HepG2 (cell line): ENCODE measurements around the gene ESPN. TPM values are rescaled to one million over a fixed set of nuclear protein-coding genes. Genes with fewer than 3 reads are reported as not detected.
A peak's percentile ranks its signal among the peaks of the same experiment; 100 is the strongest.

ENCODE experiments used
- ATM ChIP-seq: fragments of 450-650 bp; IDR thresholded peaks from 2 replicates; pipeline ENCODE4 v1.7.1; 2017; ENCODE audit warnings: mild to moderate bottlenecking, borderline replicate concordance
- CENPBD1 ChIP-seq: sonication (generic); formaldehyde crosslinking; IDR thresholded peaks from 2 replicates; pipeline ENCODE4 v1.8.0; 2022; ENCODE audit warnings: missing genetic modification reagents, low read depth, mild to moderate bottlenecking, borderline replicate concordance
- EEA1 ChIP-seq: sonication (generic); formaldehyde crosslinking; IDR thresholded peaks from 2 replicates; pipeline ENCODE4 v1.5.1; 2020; ENCODE audit warnings: mild to moderate bottlenecking, missing genetic modification reagents, borderline replicate concordance
- GFI1 ChIP-seq: sonication (generic); formaldehyde crosslinking; IDR thresholded peaks from 2 replicates; pipeline ENCODE4 v1.5.0; 2020; ENCODE audit warnings: missing genetic modification reagents, mild to moderate bottlenecking, borderline replicate concordance
- HES4 ChIP-seq: sonication (generic); formaldehyde crosslinking; IDR thresholded peaks from 2 replicates; pipeline ENCODE4 v1.9.0; 2021; ENCODE audit warnings: mild to moderate bottlenecking, missing genetic modification reagents, borderline replicate concordance
- KMT2A ChIP-seq: sonication (generic); formaldehyde crosslinking; IDR thresholded peaks from 2 replicates; pipeline ENCODE4 v1.4.0; 2020; ENCODE audit warnings: missing genetic modification reagents
- MEIS2 ChIP-seq: sonication (generic); formaldehyde crosslinking; IDR thresholded peaks from 2 replicates; pipeline ENCODE4 v1.9.0; 2021; ENCODE audit warnings: mild to moderate bottlenecking, missing genetic modification reagents
- MXI1 ChIP-seq: IDR thresholded peaks from 3 replicates; pipeline ENCODE4 v1.6.1; 2012; ENCODE audit warnings: low read depth, low read length, inconsistent platforms, borderline replicate concordance
- NKX3-1 ChIP-seq: sonication (generic); formaldehyde crosslinking; IDR thresholded peaks from 2 replicates; pipeline ENCODE4 v1.5.0; 2020; ENCODE audit warnings: missing genetic modification reagents
- PHF20 ChIP-seq: sonication (generic); formaldehyde crosslinking; IDR thresholded peaks from 2 replicates; pipeline ENCODE4 v1.5.0; 2020; ENCODE audit warnings: mild to moderate bottlenecking, missing genetic modification reagents
- SAFB2 ChIP-seq: sonication (generic); formaldehyde crosslinking; IDR thresholded peaks from 2 replicates; pipeline ENCODE4 v1.5.1; 2020; ENCODE audit warnings: missing genetic modification reagents, low read depth, mild to moderate bottlenecking, borderline replicate concordance
- TEAD3 ChIP-seq: optimal IDR thresholded peaks from 2 replicates; pipeline ENCODE3; 2016; ENCODE audit warnings: borderline replicate concordance
- TGIF2 ChIP-seq: IDR thresholded peaks from 2 replicates; pipeline ENCODE4 v1.6.1; 2016; ENCODE audit warnings: control low read depth, missing compliant biosample characterization
- TP53 ChIP-seq: sonication (generic); formaldehyde crosslinking; conservative IDR thresholded peaks from 2 replicates; pipeline ENCODE4 v1.4.0; 2020; ENCODE audit warnings: missing genetic modification reagents
- ZNF414 ChIP-seq: sonication (generic); formaldehyde crosslinking; IDR thresholded peaks from 2 replicates; pipeline ENCODE4 v1.5.0; 2020; ENCODE audit warnings: missing genetic modification reagents
- ZNF460 ChIP-seq: sonication (generic); formaldehyde crosslinking; IDR thresholded peaks from 2 replicates; pipeline ENCODE4 v1.5.1; 2020; ENCODE audit warnings: missing genetic modification reagents, mild to moderate bottlenecking, borderline replicate concordance
- ZNF563 ChIP-seq: sonication (generic); formaldehyde crosslinking; IDR thresholded peaks from 2 replicates; pipeline ENCODE4 v1.8.0; 2022; ENCODE audit warnings: mild to moderate bottlenecking, moderate library complexity, missing genetic modification reagents
- ZNF770 ChIP-seq: sonication (generic); formaldehyde crosslinking; IDR thresholded peaks from 2 replicates; pipeline ENCODE4 v1.5.0; 2020; ENCODE audit warnings: mild to moderate bottlenecking, missing genetic modification reagents
- ZNF775 ChIP-seq: sonication (generic); formaldehyde crosslinking; IDR thresholded peaks from 2 replicates; pipeline ENCODE4 v1.4.0; 2020; ENCODE audit warnings: missing genetic modification reagents, mild to moderate bottlenecking, moderate library complexity, borderline replicate concordance
- ZSCAN5A ChIP-seq: sonication (generic); formaldehyde crosslinking; IDR thresholded peaks from 2 replicates; pipeline ENCODE4 v1.8.0; 2022; ENCODE audit warnings: mild to moderate bottlenecking, missing genetic modification reagents, borderline replicate concordance
- polyA plus RNA-seq, 8 experiments: library from polyadenylated mRNA; depleted of rRNA in 3 of 8; stranded (reverse) in 7 of 8; unstranded in 1 of 8; fragments of >200 nt; fragmentation: Illumina TruSeq in 4 of 8; extraction: Trizol in 4 of 8; gene quantifications; 2 replicates each; pipeline versions ENCODE4 v1.2.1 to v1.2.3, GENCODE V29; 2011 to 2016; ENCODE audit warnings: low read depth in 4 of 8, missing spikeins in 1 of 8, mixed read lengths in 1 of 8; ENCODE audit not compliant: insufficient read depth in 1 of 8
- total RNA-seq, 5 experiments: library from RNA; depleted of rRNA; stranded (reverse); fragments of >200 nt; fragmentation: Illumina TruSeq; extraction: Trizol; gene quantifications; 2 replicates each; pipeline ENCODE4 v1.2.3, GENCODE V29; 2016; ENCODE audit warnings: low read depth in 1 of 5
- TF ChIP-seq, protein P1 (sequence below): sonication (generic); formaldehyde crosslinking; IDR thresholded peaks from 2 replicates; pipeline ENCODE4 v1.5.0; 2020; ENCODE audit warnings: mild to moderate bottlenecking, missing genetic modification reagents
- TF ChIP-seq, protein P2 (sequence below): sonication (generic); formaldehyde crosslinking; IDR thresholded peaks from 2 replicates; pipeline ENCODE4 v1.8.0; 2022; ENCODE audit warnings: mild to moderate bottlenecking, missing genetic modification reagents, moderate library complexity

ESPN gene
- total and polyA plus RNA-seq, 2 of the 13 experiments (the other 11 are each of a cell fraction or from before 2014, with no cell fraction given): 48.6 to 54.2 TPM

DNA sequence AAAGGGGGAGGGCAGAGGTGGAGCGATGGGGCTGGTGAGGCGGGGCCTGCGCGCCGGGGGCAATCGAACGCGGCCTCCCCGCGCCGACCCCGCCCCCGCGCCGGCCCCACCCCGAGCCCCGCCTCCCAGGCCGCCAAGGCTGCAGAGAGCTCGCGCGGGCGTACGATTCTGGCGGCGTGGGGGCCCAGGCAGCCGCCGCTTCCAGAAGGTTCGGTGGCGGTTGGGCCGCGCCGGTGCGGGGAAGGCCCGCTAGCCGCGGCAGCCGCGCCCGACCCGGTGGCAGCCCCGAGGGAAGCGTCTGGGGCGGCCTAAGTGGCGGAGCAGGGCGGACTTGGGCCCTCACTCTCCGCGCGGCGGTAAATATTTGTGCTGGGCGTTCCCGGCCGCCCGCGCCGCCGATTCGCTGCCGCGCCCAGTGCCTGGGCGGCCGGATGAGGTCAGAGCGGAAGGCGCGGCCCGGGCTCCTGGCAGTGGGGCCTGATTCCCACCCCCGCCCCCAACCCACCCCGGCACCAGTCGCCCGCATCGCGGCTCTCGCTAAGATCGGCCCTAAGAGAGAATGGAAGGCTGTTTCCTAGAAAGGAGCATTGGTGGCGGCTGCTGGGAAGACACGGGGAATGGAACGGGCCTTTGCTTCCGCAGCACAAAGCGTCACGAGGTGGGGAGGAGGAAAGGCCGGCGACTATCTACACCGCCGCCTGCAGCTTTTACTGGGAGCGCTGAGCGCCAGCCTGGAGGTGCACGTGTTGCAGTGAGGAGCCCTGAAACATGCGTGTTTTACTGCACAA lies 31.0 kb upstream of the ESPN start, which contains the start of gene ACOT7 (continued):
- TF ChIP-seq ZSCAN5A (CRISPR knock-in tag) (no peak), ZNF770 (CRISPR knock-in tag) (peak; percentile 61; the same call in 1 of the 2 replicates), ZNF414 (CRISPR knock-in tag) (peak; percentile 43; the same call in 1 of the 2 replicates), SAFB2 (CRISPR knock-in tag) (peak; percentile 60; the same call in 1 of the 2 replicates), PHF20 (CRISPR knock-in tag) (peak; percentile 57; the same call in 1 of the 2 replicates), ZNF460 (CRISPR knock-in tag) (no peak), MEIS2 (peak; percentile 80), TP53 (CRISPR knock-in tag) (no peak), TGIF2 (CRISPR knock-in tag) (0 out of 2 replicates have a peak, but pooled peaks have one; percentile 28), EEA1 (CRISPR knock-in tag) (0 out of 2 replicates have a peak, but pooled peaks have one; percentile 7), KMT2A (0 out of 2 replicates have a peak, but pooled peaks have one; percentile 31), ZNF775 (CRISPR knock-in tag) (no peak), HES4 (CRISPR knock-in tag) (peak; percentile 36; the same call in 1 of the 2 replicates), ATM (no peak), TEAD3 (CRISPR knock-in tag) (no peak), CENPBD1 (no peak), ZNF563 (CRISPR knock-in tag) (peak; percentile 18; the same call in 1 of the 2 replicates), GFI1 (CRISPR knock-in tag) (peak; percentile 55; the same call in 1 of the 2 replicates), MXI1 (peak; percentile 69; the same call in 1 of the 3 replicates), NKX3-1 (CRISPR knock-in tag) (peak; percentile 81)
- TF ChIP-seq, protein P1, sequence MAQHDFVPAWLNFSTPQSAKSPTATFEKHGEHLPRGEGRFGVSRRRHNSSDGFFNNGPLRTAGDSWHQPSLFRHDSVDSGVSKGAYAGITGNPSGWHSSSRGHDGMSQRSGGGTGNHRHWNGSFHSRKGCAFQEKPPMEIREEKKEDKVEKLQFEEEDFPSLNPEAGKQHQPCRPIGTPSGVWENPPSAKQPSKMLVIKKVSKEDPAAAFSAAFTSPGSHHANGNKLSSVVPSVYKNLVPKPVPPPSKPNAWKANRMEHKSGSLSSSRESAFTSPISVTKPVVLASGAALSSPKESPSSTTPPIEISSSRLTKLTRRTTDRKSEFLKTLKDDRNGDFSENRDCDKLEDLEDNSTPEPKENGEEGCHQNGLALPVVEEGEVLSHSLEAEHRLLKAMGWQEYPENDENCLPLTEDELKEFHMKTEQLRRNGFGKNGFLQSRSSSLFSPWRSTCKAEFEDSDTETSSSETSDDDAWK (CRISPR knock-in tag): no peak
- TF ChIP-seq, protein P2, sequence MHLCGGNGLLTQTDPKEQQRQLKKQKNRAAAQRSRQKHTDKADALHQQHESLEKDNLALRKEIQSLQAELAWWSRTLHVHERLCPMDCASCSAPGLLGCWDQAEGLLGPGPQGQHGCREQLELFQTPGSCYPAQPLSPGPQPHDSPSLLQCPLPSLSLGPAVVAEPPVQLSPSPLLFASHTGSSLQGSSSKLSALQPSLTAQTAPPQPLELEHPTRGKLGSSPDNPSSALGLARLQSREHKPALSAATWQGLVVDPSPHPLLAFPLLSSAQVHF (CRISPR knock-in tag): no peak
